SK-N-SH (cell line): ENCODE data around the gene PARK7.

Source experiments
- CTCF ChIP-seq: fragments of 200-600 bp; sonication (generic); IDR thresholded peaks from 2 replicates; pipeline ENCODE4 v1.6.1; 2017; ENCODE audit warnings: antibody characterized with exemption, mild to moderate bottlenecking, moderate library complexity
- EZH2phosphoT487 ChIP-seq: fragments of 200-600 bp; sonication (generic); IDR thresholded peaks from 2 replicates; pipeline ENCODE4 v1.6.1; 2017; ENCODE audit warnings: low read depth, mixed run types, mild to moderate bottlenecking, antibody characterized with exemption, moderate library complexity, borderline replicate concordance
- FOXM1 ChIP-seq: IDR thresholded peaks from 2 replicates; pipeline ENCODE4 v1.4.0; 2012; ENCODE audit warnings: low read depth, mild to moderate bottlenecking
- MAX ChIP-seq: IDR thresholded peaks from 2 replicates; pipeline ENCODE4 v1.4.0; 2012; ENCODE audit warnings: low read depth
- NRF1 ChIP-seq: IDR thresholded peaks from 2 replicates; pipeline ENCODE4 v1.6.1; 2012; ENCODE audit warnings: low read depth, mild to moderate bottlenecking, low read length
- RFX5 ChIP-seq: IDR thresholded peaks from 2 replicates; pipeline ENCODE4 v1.6.1; 2012; ENCODE audit warnings: mild to moderate bottlenecking, improper control_type of control experiment, low read length
- TAF1 ChIP-seq: IDR thresholded peaks from 2 replicates; pipeline ENCODE4 v1.6.1; 2012; ENCODE audit warnings: low read depth, mild to moderate bottlenecking, low read length, moderate library complexity, borderline replicate concordance
- TCF12 ChIP-seq: IDR thresholded peaks from 2 replicates; pipeline ENCODE4 v1.4.0; 2012
- TEAD4 ChIP-seq: IDR thresholded peaks from 2 replicates; pipeline ENCODE4 v1.4.0; 2012; ENCODE audit warnings: mild to moderate bottlenecking, borderline replicate concordance; ENCODE audit not compliant: insufficient read depth
- USF1 ChIP-seq: IDR thresholded peaks from 2 replicates; pipeline ENCODE4 v1.4.0; 2012; ENCODE audit warnings: low read depth, borderline replicate concordance
- YY1 ChIP-seq: IDR thresholded peaks from 2 replicates; pipeline ENCODE4 v1.4.0; 2012; ENCODE audit warnings: low read depth, mild to moderate bottlenecking

- TF ChIP-seq TCF12 (no peak), TAF1 (no peak), YY1 (no peak), NRF1 (no peak), CTCF (no peak), MAX (no peak), USF1 (no peak), RFX5 (no peak), EZH2phosphoT487 (no peak), TEAD4 (no peak), FOXM1 (no peak)
Measured at GRCh38 chr1:8015809-8016165, 54.3 kb downstream of the PARK7 start.
